ENCODE results near the gene PKIG. TPM values are rescaled to one million over a fixed set of nuclear protein-coding genes. Genes with fewer than 3 reads are reported as not detected.

The PKIG gene
- total and polyA plus RNA-seq, 2 donors (not counting 3 experiments of a cell fraction or from before 2014, with no cell fraction given): 135 to 167 TPM

DNA sequence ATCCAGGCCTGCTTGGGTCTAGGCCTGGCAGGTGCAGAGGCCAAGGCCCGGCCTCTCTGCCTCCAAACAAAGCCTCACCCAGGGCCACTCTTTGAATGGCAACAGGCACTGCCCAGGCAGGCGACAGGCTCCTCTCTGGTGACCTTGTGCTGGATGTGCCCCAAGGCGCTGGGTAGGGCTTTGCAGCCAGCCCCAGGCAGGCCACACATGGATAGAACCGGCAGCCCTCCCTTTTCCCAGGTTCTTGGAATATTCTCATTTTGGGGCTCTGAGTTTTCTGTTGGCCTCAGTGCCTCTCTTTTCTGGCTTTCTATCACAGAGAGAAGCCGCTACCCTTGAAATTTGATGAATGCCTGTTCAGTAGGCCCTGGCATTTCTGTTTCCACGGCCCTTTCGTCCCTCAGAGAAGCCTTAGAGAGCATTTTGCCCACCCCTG is 18.9 kb downstream of the PKIG start:
- DNase-seq (ENCODE audit: low read depth, low spot score) (no peak), FAIRE-seq (no peak)
- no TSS peak for BruUV-seq (replicated peaks)
- Histone ChIP-seq H3K27ac (ENCODE audit: insufficient read depth, low read depth, low read length) (peak overlapping the region; percentile 35), H3K9ac (replicated peaks; ENCODE audit: extremely low read depth, insufficient read depth, low read length) (peak overlapping the region; percentile 1), H3K9me3 (replicated peaks; ENCODE audit: control insufficient read depth, insufficient read depth, low read length) (no peaks in the 10 kb centered on the region), H4K20me1 (replicated peaks; ENCODE audit: control insufficient read depth, extremely low read depth, insufficient read depth, low read length) (no peaks in the 10 kb centered on the region), H3K79me2 (ENCODE audit: control insufficient read depth, insufficient read depth, low read length) (peaks cover 80% of the 10 kb centered on the region), H2AFZ (ENCODE audit: low read depth, low read length) (no peak overlapping the region), H3K27me3 (ENCODE audit: control insufficient read depth in 2 of 2, insufficient read depth in 2 of 2, low read length in 2 of 2) (no peaks in the 10 kb centered on the region), H3K4me1 (ENCODE audit: control insufficient read depth, extremely low read depth, insufficient read depth, low read length) (peaks cover 60% of the 10 kb centered on the region), H3K9me1 (replicated peaks; ENCODE audit: control insufficient read depth, extremely low read depth, insufficient read depth, low read length) (no peaks in the 10 kb centered on the region), H3K4me2 (ENCODE audit: insufficient read depth, low read length) (peak overlapping the region; percentile 52), H3K4me3 (replicated peaks in 1 of 3; ENCODE audit: insufficient read depth in 1 of 3, low read depth in 1 of 3, low read length in 3 of 3) (no peak overlapping the region), H3K36me3 (ENCODE audit: control insufficient read depth in 2 of 2, extremely low read depth in 1 of 2, insufficient read depth in 2 of 2, low read length in 2 of 2) (peaks cover 2 to 5% of the 10 kb centered on the region in 2 experiments)
- POLR2A ChIA-PET: interaction anchor here (1.3 kb wide), 1 partner anchor 30 kb away, joined by 4 read pairs; no protein-coding TSS in a partner anchor
- intact Hi-C loops (cut with micrococcal nuclease): no loop called here
- TF ChIP-seq MYC (IDR thresholded peaks at IDR 0.05; ENCODE audit: low read depth, low read length) (no peak), FOS (IDR thresholded peaks at IDR 0.05; ENCODE audit: borderline replicate concordance, insufficient read depth, low read length) (no peak), POLR2AphosphoS5 (IDR thresholded peaks at IDR 0.05; ENCODE audit: insufficient read depth, low read depth, low read length) (no peak), JUN (IDR thresholded peaks at IDR 0.05; ENCODE audit: borderline replicate concordance, insufficient read depth, insufficient read length, low read depth) (no peak), EZH2 (IDR thresholded peaks at IDR 0.05; ENCODE audit: borderline replicate concordance, low read depth, low read length, severe bottlenecking) (no peak), POLR2A (IDR thresholded peaks at IDR 0.05; ENCODE audit: low read depth, low read length) (no peak), GATA2 (IDR thresholded peaks at IDR 0.05; ENCODE audit: insufficient read depth, insufficient read length, low read depth, low read length) (no peak)
- TF ChIP-seq, protein P1, sequence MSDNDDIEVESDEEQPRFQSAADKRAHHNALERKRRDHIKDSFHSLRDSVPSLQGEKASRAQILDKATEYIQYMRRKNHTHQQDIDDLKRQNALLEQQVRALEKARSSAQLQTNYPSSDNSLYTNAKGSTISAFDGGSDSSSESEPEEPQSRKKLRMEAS (IDR thresholded peaks at IDR 0.05; ENCODE audit: insufficient read depth, insufficient read length): no peak
- TF ChIP-seq, protein P2, sequence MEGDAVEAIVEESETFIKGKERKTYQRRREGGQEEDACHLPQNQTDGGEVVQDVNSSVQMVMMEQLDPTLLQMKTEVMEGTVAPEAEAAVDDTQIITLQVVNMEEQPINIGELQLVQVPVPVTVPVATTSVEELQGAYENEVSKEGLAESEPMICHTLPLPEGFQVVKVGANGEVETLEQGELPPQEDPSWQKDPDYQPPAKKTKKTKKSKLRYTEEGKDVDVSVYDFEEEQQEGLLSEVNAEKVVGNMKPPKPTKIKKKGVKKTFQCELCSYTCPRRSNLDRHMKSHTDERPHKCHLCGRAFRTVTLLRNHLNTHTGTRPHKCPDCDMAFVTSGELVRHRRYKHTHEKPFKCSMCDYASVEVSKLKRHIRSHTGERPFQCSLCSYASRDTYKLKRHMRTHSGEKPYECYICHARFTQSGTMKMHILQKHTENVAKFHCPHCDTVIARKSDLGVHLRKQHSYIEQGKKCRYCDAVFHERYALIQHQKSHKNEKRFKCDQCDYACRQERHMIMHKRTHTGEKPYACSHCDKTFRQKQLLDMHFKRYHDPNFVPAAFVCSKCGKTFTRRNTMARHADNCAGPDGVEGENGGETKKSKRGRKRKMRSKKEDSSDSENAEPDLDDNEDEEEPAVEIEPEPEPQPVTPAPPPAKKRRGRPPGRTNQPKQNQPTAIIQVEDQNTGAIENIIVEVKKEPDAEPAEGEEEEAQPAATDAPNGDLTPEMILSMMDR (IDR thresholded peaks at IDR 0.05; ENCODE audit: extremely low read depth in 1 of 2, insufficient read depth in 1 of 2, low read depth in 1 of 2, low read length in 2 of 2): no peak
- CTCF ChIA-PET: interaction anchor here (0.9 to 3.0 kb wide), 9 partner anchors 9 to 79 kb away, joined by 3 to 24 read pairs (median 6); partner anchors contain the start of genes PKIG and SERINC3
- dilution Hi-C loops (cut with MboI; ENCODE audit: extremely low pct_ligation_motif_present, low sequenced_read_pairs): no loop called here
